A673 (cell line): ENCODE measurements around the gene RAB11FIP4. TPM values are rescaled to one million over a fixed set of nuclear protein-coding genes. Genes with fewer than 3 reads are reported as not detected.

ENCODE experiments used
- BruUV-seq: library from RNA; stranded (reverse); fragments of 400-500 nt; replicated peaks from 2 replicates; lab custom pipeline; 2021; lab: Mats Ljungman, UMichigan
- CTCF ChIA-PET: fragments of 300-600 bp; sonication (Branson Sonifier 250); formaldehyde crosslinking; loops from one replicate; lab custom pipeline; 2022; ENCODE audit warnings: antibody characterized with exemption; lab: Charles Lee
- POLR2A ChIA-PET: fragments of 300-600 bp; sonication (Branson Sonifier 250); formaldehyde crosslinking; loops from one replicate; lab custom pipeline; 2022; ENCODE audit warnings: antibody characterized with exemption; ENCODE audit not compliant: low non-redundant PET; lab: Charles Lee
- DNase-seq: peaks from one replicate; pipeline ENCODE4 v3.0.0-alpha.2; 2015; ENCODE audit warnings: low spot score
- H3K27ac ChIP-seq: fragments of 200-600 bp; sonication (generic); 2 replicates; pipeline ENCODE4 v1.5.1; 2016; ENCODE audit warnings: mixed run types, low read depth, mild to moderate bottlenecking, mixed read lengths, antibody characterized with exemption, low read length; ENCODE audit not compliant: poor library complexity, severe bottlenecking
- H3K27me3 ChIP-seq: fragments of 200-600 bp; sonication (generic); replicated peaks from 2 replicates; pipeline ENCODE4 v1.6.1; 2017; ENCODE audit warnings: mixed run types, low read depth, mild to moderate bottlenecking, mixed read lengths, antibody characterized with exemption, low read length; ENCODE audit not compliant: insufficient read depth, poor library complexity
- H3K36me3 ChIP-seq: fragments of 200-600 bp; sonication (generic); 2 replicates; pipeline ENCODE4 v1.6.1; 2016; ENCODE audit warnings: mixed run types, mild to moderate bottlenecking, mixed read lengths, antibody characterized with exemption, low read length; ENCODE audit not compliant: insufficient read depth, poor library complexity, severe bottlenecking
- H3K4me1 ChIP-seq: fragments of 200-600 bp; sonication (generic); 2 replicates; pipeline ENCODE4 v1.6.1; 2017; ENCODE audit warnings: mixed run types, mild to moderate bottlenecking, mixed read lengths, antibody characterized with exemption, low read length; ENCODE audit not compliant: insufficient read depth, poor library complexity, severe bottlenecking
- H3K4me3 ChIP-seq: fragments of 200-600 bp; sonication (generic); 2 replicates; pipeline ENCODE4 v1.5.1; 2016; ENCODE audit warnings: low read depth, mixed run types, mild to moderate bottlenecking, mixed read lengths, low read length; ENCODE audit not compliant: poor library complexity, severe bottlenecking
- H3K9me3 ChIP-seq: fragments of 200-600 bp; sonication (generic); 2 replicates; pipeline ENCODE4 v1.6.1; 2016; ENCODE audit warnings: mixed run types, low read depth, mild to moderate bottlenecking, mixed read lengths, antibody characterized with exemption, low read length; ENCODE audit not compliant: poor library complexity, severe bottlenecking
- EZH2 ChIP-seq: fragments of 200-600 bp; sonication (generic); IDR thresholded peaks from 2 replicates; pipeline ENCODE4 v1.6.1; 2017; ENCODE audit warnings: borderline replicate concordance, low read depth, mild to moderate bottlenecking, mixed read lengths, antibody characterized with exemption, low read length; ENCODE audit not compliant: poor library complexity, severe bottlenecking
- intact Hi-C: fragments of 100-400 bp; cut with micrococcal nuclease; formaldehyde crosslinking; loops from one replicate; pipeline ENCODE4 v1.10.0; 2022; ENCODE audit not compliant: unreplicated experiment
- total RNA-seq: library from RNA; stranded (reverse); gene quantifications from 2 replicates; pipeline ENCODE4 v1.2.3, GENCODE V29; 2021
- TF ChIP-seq, protein P1 (sequence below): fragments of 300-800, 200-600 bp; sonication (generic); conservative IDR thresholded peaks from 2 replicates; pipeline ENCODE4 v1.5.1; 2017; ENCODE audit warnings: low read depth, mild to moderate bottlenecking, antibody characterized with exemption, low read length, moderate library complexity, mixed read lengths

The RAB11FIP4 gene
- total RNA-seq, 1 experiment from 2014 or later = 2.4 TPM

DNA sequence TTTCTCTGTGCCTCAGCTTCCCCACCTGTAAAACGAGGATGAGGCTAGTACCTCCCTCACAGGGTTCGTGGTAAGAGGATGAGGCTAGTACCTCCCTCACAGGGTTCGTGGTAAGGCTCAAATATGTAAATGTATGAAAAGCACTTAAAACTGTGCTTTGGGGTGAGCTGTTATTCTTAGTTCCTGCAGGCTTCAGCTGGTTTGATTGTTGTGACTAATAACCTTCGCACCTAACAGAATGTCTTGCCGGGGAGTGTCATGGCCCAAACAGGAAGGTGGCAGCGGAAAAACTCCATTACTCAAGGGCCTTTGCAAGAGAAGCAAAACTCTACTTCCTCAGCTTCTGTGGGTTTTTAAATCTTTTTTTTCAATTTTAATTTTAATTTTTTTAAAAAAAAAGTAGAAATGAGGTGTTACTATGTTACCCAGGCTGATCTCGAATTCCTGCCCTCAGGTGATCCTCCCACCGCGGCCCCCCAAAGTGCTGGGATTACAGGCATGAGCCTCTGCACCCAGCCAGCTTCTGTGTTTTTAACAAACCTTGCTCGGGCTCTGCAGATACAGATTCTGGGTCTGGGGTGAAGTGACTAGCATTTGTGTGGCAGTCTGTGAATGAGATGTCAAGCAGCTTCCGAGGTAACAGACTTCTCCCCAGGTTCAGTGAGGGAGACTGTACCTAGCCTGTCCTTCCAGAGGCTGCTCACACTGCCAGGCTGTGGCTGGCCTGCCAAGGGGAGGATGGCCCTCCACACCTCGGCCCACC lies 103.0 kb downstream of the RAB11FIP4 start:
- ChIA-PET CTCF (no interaction called here), POLR2A (no interaction called here)
- no peaks in the 10 kb centered on the region for H3K36me3 ChIP-seq
- TF ChIP-seq, protein P1, sequence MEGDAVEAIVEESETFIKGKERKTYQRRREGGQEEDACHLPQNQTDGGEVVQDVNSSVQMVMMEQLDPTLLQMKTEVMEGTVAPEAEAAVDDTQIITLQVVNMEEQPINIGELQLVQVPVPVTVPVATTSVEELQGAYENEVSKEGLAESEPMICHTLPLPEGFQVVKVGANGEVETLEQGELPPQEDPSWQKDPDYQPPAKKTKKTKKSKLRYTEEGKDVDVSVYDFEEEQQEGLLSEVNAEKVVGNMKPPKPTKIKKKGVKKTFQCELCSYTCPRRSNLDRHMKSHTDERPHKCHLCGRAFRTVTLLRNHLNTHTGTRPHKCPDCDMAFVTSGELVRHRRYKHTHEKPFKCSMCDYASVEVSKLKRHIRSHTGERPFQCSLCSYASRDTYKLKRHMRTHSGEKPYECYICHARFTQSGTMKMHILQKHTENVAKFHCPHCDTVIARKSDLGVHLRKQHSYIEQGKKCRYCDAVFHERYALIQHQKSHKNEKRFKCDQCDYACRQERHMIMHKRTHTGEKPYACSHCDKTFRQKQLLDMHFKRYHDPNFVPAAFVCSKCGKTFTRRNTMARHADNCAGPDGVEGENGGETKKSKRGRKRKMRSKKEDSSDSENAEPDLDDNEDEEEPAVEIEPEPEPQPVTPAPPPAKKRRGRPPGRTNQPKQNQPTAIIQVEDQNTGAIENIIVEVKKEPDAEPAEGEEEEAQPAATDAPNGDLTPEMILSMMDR = no peak
- no peak for TF ChIP-seq EZH2
- no peak for DNase-seq
- H3K27ac ChIP-seq = no peak overlapping the region
- no peaks in the 10 kb centered on the region for H3K4me1 ChIP-seq
- no TSS peak for BruUV-seq
- no peaks in the 10 kb centered on the region for H3K9me3 ChIP-seq
- H3K4me3 ChIP-seq = no peak overlapping the region
- no peaks in the 10 kb centered on the region for H3K27me3 ChIP-seq
- intact Hi-C loops = no loop called here

DNA sequence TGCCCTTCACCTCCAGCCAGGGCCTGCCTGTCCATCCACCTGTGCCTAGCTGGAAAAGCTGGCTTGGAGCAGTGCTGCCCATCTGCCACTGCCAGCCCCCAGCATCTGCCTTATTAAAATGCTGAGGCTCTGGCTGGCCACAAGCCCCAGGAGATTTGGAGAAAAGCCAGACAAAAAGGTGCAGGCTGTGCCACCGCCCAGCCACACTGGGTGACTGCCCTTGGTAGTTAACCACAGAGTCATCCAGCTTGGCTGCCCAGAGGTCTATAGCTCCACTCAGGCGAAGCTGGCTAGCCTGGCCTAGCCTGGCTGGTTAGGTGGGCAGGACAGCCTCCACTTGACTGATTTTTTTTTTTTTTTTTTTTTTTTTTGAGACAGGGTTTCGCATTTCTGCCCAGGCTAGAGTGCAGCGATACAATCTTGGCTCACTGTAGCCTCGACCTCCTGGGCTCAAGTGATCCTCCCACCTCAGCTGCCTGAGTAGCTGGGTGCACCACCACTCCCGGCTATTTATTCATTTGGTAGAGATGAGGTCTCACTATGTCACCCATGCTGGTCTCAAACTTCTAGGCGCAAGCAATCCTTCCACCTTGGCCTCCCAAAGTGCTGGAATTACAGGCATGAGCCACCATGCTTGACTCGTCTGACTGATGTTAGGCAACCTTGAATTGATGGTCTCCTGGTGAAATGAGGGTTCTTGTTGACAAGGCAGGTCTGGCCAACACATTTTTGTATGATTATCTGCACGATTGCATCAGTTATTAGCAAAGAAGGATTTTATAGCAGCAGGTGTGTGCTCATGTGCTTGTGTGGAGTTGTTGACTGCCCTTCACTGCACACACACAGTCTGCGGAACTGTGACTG lies 103.8 kb downstream of the RAB11FIP4 start:
- no TSS peak for BruUV-seq
- no peak for DNase-seq
- H3K36me3 ChIP-seq = no peaks in the 10 kb centered on the region
- CTCF ChIA-PET = no interaction called here
- H3K9me3 ChIP-seq = no peaks in the 10 kb centered on the region
- H3K27ac ChIP-seq = no peak overlapping the region
- H3K27me3 ChIP-seq = no peaks in the 10 kb centered on the region
- TF ChIP-seq, protein P1 = no peak
- TF ChIP-seq EZH2 = no peak
- H3K4me3 ChIP-seq = no peak overlapping the region
- intact Hi-C loops = no loop called here
- no peaks in the 10 kb centered on the region for H3K4me1 ChIP-seq
- POLR2A ChIA-PET = no interaction called here

DNA sequence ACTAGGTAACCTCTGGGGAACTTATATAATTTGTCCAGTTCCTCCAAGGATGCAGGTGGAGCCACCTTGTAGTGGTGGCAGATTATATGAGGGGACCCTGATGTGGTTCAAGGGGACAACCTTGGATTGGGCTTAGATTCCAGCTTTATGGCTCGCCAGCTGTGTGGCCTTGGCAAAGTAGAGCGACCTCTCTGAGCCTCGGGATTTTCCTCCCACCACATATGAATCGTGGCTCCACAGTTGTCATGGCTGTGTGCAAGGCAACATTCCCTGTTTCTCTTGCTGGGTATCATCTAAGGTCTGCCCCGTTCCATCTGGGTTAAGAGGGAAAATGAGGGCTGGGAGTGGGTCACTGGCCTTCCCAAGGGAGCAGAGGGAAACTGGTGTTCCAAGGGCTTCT lies 104.6 kb downstream of the RAB11FIP4 start:
- no peaks in the 10 kb centered on the region for H3K9me3 ChIP-seq
- POLR2A ChIA-PET = no interaction called here
- H3K27ac ChIP-seq = no peak overlapping the region
- no peaks in the 10 kb centered on the region for H3K4me1 ChIP-seq
- no TSS peak for BruUV-seq
- no peak for DNase-seq
- TF ChIP-seq, protein P1 = no peak
- TF ChIP-seq EZH2 = no peak
- intact Hi-C loops = no loop called here
- no peaks in the 10 kb centered on the region for H3K27me3 ChIP-seq
- H3K4me3 ChIP-seq = no peak overlapping the region
- CTCF ChIA-PET = no interaction called here
- H3K36me3 ChIP-seq = no peaks in the 10 kb centered on the region
